D721Med (cell line): ENCODE measurements around the gene DGKI.

ENCODE experiments used
- DNase-seq: peaks from one replicate; pipeline ENCODE4 v3.0.0; 2011; ENCODE audit warnings: low spot score; ENCODE audit not compliant: insufficient read length
- FAIRE-seq: peaks from 2 replicates; lab custom pipeline; 2011; peaks lifted over from hg19 to GRCh38; lab: Jason Lieb, UNC
- TF ChIP-seq, protein P1 (sequence below): IDR thresholded peaks from 2 replicates; pipeline ENCODE4 v1.5.1; 2012; ENCODE audit warnings: mild to moderate bottlenecking, control low read depth; ENCODE audit not compliant: insufficient read depth; ENCODE audit errors: missing control alignments

Gene DGKI

DNA sequence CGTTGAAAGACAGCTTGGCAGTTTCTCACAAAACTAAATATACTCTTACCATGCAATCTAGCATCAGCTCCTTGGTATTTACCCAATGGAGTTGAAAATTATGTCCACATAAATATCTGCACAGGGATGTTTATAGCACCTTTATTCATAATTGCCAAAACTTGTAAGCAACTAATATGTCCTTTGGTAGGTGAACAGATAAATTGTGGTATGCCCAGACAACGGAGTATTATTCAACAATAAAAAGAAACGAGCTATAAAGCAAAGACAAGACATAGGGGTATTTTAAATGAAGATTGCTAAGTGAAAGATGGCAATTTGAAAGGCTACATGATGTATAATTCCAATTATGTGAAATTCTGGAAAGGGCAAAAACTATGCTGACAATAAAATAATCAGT is 340.7 kb downstream of the DGKI start:
- TF ChIP-seq, protein P1, sequence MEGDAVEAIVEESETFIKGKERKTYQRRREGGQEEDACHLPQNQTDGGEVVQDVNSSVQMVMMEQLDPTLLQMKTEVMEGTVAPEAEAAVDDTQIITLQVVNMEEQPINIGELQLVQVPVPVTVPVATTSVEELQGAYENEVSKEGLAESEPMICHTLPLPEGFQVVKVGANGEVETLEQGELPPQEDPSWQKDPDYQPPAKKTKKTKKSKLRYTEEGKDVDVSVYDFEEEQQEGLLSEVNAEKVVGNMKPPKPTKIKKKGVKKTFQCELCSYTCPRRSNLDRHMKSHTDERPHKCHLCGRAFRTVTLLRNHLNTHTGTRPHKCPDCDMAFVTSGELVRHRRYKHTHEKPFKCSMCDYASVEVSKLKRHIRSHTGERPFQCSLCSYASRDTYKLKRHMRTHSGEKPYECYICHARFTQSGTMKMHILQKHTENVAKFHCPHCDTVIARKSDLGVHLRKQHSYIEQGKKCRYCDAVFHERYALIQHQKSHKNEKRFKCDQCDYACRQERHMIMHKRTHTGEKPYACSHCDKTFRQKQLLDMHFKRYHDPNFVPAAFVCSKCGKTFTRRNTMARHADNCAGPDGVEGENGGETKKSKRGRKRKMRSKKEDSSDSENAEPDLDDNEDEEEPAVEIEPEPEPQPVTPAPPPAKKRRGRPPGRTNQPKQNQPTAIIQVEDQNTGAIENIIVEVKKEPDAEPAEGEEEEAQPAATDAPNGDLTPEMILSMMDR, result no peak
- FAIRE-seq (no peak), DNase-seq (no peak)

DNA sequence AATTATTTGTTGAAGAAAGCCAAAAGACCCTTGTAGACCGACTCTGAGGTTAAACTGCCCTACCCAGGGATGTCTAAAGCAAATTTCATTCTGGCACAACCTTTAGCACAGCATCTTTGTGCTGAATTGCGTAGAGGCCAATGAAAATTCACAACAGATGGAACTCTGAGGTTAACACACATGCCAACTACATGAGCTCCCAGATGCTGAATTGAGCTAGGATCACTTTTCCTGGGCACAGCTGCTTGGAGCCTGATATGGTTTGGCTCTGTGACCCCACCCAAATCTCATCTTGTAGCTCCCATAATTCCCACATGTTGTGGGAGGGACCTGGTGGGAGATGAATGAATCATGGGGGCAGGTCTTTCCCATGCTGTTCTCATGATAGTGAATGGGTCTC is 345.2 kb downstream of the DGKI start:
- TF ChIP-seq, protein P1, result no peak
- no peak for FAIRE-seq
- DNase-seq, result no peak

DNA sequence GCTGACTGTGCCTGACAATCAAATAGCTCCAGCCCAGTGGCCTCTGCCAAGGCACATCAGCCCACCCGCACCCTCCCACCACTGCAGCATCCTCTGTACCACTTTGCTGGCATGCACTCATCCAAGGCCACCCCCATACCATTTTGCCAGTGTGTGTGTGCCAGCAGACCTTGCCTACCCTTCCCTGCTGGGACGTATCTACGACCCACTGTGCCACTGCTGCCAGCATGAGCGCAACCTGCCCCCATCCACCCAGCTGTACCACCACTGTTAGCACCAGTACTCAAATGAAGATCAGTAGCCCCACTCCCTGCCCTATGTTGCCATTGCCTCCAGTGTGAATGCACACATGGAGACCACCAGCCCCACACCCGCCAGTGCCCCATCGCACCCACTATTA is 353.9 kb downstream of the DGKI start:
- DNase-seq (no peak), FAIRE-seq (no peak)
- TF ChIP-seq, protein P1, result no peak

DNA sequence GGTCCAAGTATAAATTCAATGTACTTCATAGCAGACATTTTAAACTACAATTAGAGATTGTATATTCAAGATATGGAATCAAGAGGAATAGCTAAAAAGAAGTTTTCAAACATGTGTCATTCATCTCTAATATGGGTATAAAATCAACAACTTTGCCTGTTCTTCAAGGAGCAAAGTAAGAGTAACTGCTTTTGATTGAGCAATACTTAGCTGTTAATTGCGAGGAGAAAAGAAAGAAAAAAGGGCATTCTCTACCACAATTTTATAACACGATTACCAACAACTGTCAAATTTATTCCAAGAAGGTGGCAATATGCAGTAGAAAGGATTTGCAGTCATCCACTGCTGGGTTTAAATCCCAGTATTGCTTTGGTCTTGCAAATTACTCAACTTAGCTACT is 356.9 kb downstream of the DGKI start:
- DNase-seq (no peak), FAIRE-seq (no peak)
- TF ChIP-seq, protein P1, result no peak

DNA sequence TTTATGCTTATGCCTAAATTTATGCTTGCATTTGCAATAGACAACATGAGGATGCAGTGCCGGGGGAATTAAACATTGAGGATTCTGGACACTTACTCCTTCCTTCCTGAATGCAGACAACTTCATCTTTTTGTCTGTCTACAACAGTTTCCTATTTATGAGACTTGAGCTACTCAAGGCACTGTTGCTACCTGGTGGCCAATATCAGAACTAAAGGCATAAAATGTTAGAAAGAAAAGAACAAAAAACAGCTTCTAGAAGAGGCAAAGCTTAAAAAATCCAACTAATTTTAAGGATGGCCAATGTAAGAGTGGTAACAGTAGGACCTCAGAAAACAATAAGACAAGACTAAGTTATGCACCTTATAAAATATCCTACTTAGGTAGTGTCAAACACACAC is 358.7 kb downstream of the DGKI start:
- TF ChIP-seq, protein P1, result peak; percentile 17
- DNase-seq (no peak), FAIRE-seq (no peak)

DNA sequence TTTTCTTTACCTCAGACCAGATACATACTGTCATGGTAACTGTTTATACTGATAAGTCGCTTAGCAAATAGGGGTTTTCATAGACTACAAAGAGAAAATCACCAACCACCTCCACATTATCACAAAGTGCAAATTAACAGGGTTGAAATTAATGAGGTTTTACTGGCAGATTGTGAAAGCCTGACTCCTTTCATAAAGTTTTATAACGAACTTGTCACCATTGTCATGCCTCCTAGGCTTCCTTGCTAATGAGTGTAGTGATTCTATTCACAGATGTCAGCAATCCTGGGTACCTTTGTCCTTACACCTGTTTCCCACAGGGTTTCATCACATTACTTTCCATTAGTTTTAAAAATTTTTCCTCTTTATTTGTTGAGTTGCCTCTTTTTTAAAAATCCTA is 361.0 kb downstream of the DGKI start:
- FAIRE-seq, result no peak
- no peak for DNase-seq
- TF ChIP-seq, protein P1, result no peak

DNA sequence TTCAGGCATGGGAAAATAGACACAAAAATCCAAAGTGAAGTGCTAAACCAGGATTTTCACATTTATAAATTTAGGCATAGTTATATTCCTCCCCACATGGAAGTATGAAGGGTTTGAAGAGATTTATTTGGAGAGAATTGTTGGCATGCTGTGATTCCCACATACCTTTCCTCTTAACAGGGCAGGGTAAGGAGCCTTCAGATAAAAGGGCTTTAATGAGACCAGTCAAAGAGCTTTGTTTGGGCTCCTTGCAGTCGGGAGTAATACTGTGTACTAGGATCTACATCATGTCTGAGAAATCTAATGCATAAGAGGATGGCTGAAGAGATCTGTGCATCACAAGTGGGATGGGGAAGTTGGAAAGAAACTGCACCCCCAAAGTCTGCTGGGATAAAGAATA is 362.4 kb downstream of the DGKI start:
- TF ChIP-seq, protein P1, result no peak
- FAIRE-seq, result no peak
- no peak for DNase-seq
